ENCODE measurements around the gene GLCE. TPM values are rescaled to one million over a fixed set of nuclear protein-coding genes. Genes with fewer than 3 reads are reported as not detected.

Gene GLCE
- total RNA-seq, 1 experiment from 2014 or later: 22.8 TPM

DNA sequence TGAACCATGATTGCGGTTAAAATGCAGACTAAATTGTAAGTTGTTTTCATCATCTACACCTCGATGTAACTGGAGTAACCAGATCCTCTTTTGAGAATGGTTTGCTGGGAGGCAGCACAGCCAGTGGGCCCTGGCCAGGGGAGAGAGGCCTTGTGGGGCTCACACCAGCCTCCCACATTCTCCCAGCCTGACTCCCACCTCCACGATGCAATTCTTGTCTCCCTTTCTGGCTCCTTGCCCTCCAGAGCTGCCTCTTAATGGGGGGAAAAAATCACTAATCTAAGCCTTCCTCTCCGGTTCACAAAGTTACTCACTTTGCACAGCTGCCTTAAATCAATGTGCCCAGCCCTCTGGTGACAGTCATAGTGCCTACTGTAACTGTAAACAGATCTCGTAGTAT is 120.3 kb downstream of the GLCE start:
- ATAC-seq: no peak
- Histone ChIP-seq H3K36me3 (ENCODE audit: control insufficient read depth, insufficient read depth, low read length) (no peaks in the 10 kb centered on the region), H3K9me3 (ENCODE audit: control insufficient read depth, insufficient read depth, low read depth, low read length) (no peaks in the 10 kb centered on the region), H3K27me3 (ENCODE audit: control insufficient read depth, insufficient read depth, low read length) (no peaks in the 10 kb centered on the region), H3K4me3 (ENCODE audit: low read depth in 2 of 2, low read length in 2 of 2) (no peak overlapping the region), H3K27ac (ENCODE audit: low read length) (no peak overlapping the region), H3K4me1 (ENCODE audit: control insufficient read depth, insufficient read depth, low read length) (no peaks in the 10 kb centered on the region)
- in situ Hi-C loops (cut with HindIII; ENCODE audit: low pct_unique_long_range_greater_than_20kb, low sequenced_read_pairs): no loop called here
- ChIA-PET POLR2A (no interaction called here), CTCF (no interaction called here)
- no TSS peak for BruUV-seq (replicated peaks)
- no peak for TF ChIP-seq POLR2AphosphoS5 (IDR thresholded peaks at IDR 0.05; ENCODE audit: low read depth, low read length)
- TF ChIP-seq SIN3A (IDR thresholded peaks at IDR 0.05; ENCODE audit: borderline replicate concordance, insufficient read depth, low read depth, low read length): no peak
- no peak for TF ChIP-seq TCF7L2 (IDR thresholded peaks at IDR 0.05; ENCODE audit: low read depth, low read length)
- intact Hi-C loops (cut with micrococcal nuclease; ENCODE audit: unreplicated experiment): no loop called here
- DNase-seq (ENCODE audit: low read depth, low spot score): no peak

DNA sequence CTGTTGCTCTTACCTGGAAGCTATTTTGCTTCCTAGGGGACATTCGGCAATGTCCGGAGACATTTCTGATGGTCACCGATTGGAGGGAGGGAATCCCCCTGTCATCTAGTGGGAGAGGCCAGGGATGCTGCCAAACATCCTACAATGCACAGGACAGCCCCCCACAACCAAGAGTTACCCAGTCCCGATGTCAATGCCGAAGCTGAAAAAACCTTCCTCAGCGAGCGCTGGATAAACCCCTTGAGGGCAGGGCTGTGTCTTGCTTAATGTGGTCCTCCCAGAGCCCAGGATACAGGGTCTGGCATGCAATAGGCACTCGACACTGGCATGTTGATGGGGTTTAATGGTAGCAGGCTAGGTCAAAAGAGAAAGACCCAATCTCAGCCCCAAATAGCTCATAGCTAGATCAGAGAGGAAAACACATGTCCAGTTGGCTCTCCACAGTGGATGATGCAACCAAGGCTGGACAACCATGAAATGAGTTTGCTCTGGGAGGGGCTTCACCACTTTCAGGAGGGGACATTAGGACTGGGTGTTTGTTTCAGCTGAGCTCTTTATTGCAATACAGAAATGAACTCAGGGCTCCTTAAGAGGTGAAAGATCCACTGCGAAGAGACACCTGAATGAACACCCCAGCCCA is 121.8 kb downstream of the GLCE start:
- no peak overlapping the region for H3K27ac ChIP-seq (ENCODE audit: low read length)
- H3K4me3 ChIP-seq (ENCODE audit: low read depth in 2 of 2, low read length in 2 of 2): no peak overlapping the region
- H3K36me3 ChIP-seq (ENCODE audit: control insufficient read depth, insufficient read depth, low read length): no peaks in the 10 kb centered on the region
- DNase-seq (ENCODE audit: low read depth, low spot score) (no peak), ATAC-seq (no peak)
- no peaks in the 10 kb centered on the region for H3K9me3 ChIP-seq (ENCODE audit: control insufficient read depth, insufficient read depth, low read depth, low read length)
- ChIA-PET POLR2A (no interaction called here), CTCF (no interaction called here)
- H3K27me3 ChIP-seq (ENCODE audit: control insufficient read depth, insufficient read depth, low read length): no peaks in the 10 kb centered on the region
- H3K4me1 ChIP-seq (ENCODE audit: control insufficient read depth, insufficient read depth, low read length): no peaks in the 10 kb centered on the region
- in situ Hi-C loops (cut with HindIII; ENCODE audit: low pct_unique_long_range_greater_than_20kb, low sequenced_read_pairs) (no loop called here), intact Hi-C loops (cut with micrococcal nuclease; ENCODE audit: unreplicated experiment) (no loop called here)
- TF ChIP-seq, protein P1, sequence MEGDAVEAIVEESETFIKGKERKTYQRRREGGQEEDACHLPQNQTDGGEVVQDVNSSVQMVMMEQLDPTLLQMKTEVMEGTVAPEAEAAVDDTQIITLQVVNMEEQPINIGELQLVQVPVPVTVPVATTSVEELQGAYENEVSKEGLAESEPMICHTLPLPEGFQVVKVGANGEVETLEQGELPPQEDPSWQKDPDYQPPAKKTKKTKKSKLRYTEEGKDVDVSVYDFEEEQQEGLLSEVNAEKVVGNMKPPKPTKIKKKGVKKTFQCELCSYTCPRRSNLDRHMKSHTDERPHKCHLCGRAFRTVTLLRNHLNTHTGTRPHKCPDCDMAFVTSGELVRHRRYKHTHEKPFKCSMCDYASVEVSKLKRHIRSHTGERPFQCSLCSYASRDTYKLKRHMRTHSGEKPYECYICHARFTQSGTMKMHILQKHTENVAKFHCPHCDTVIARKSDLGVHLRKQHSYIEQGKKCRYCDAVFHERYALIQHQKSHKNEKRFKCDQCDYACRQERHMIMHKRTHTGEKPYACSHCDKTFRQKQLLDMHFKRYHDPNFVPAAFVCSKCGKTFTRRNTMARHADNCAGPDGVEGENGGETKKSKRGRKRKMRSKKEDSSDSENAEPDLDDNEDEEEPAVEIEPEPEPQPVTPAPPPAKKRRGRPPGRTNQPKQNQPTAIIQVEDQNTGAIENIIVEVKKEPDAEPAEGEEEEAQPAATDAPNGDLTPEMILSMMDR (IDR thresholded peaks at IDR 0.05): no peak
- TF ChIP-seq, protein P2, sequence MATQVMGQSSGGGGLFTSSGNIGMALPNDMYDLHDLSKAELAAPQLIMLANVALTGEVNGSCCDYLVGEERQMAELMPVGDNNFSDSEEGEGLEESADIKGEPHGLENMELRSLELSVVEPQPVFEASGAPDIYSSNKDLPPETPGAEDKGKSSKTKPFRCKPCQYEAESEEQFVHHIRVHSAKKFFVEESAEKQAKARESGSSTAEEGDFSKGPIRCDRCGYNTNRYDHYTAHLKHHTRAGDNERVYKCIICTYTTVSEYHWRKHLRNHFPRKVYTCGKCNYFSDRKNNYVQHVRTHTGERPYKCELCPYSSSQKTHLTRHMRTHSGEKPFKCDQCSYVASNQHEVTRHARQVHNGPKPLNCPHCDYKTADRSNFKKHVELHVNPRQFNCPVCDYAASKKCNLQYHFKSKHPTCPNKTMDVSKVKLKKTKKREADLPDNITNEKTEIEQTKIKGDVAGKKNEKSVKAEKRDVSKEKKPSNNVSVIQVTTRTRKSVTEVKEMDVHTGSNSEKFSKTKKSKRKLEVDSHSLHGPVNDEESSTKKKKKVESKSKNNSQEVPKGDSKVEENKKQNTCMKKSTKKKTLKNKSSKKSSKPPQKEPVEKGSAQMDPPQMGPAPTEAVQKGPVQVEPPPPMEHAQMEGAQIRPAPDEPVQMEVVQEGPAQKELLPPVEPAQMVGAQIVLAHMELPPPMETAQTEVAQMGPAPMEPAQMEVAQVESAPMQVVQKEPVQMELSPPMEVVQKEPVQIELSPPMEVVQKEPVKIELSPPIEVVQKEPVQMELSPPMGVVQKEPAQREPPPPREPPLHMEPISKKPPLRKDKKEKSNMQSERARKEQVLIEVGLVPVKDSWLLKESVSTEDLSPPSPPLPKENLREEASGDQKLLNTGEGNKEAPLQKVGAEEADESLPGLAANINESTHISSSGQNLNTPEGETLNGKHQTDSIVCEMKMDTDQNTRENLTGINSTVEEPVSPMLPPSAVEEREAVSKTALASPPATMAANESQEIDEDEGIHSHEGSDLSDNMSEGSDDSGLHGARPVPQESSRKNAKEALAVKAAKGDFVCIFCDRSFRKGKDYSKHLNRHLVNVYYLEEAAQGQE (IDR thresholded peaks at IDR 0.05; ENCODE audit: insufficient read depth in 1 of 2, low read depth in 2 of 2, low read length in 1 of 2): no peak
- TF ChIP-seq SIN3A (IDR thresholded peaks at IDR 0.05; ENCODE audit: borderline replicate concordance, insufficient read depth, low read depth, low read length) (no peak), TCF7L2 (IDR thresholded peaks at IDR 0.05; ENCODE audit: low read depth, low read length) (no peak), POLR2AphosphoS5 (IDR thresholded peaks at IDR 0.05; ENCODE audit: low read depth, low read length) (no peak)
- no TSS peak for BruUV-seq (replicated peaks)

DNA sequence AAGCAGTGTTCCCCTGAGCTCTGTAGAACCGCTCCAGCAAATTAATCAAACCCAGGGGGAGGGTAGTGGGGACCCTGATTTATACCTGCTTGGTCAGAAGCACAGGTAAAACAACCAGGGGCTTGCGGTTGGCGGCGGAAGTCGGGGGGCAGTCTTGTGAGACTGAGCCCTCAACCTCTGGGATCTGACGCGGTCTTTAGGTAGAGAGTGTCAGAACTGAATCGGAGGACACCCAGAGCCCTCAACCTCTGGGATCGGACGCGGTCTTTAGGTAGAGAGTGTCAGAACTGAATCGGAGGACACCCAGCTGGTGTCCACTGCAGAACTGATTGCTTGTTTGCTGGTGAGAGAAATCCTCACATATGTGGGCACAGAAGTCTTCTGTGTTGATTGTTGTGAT is 125.4 kb downstream of the GLCE start:
- H3K36me3 ChIP-seq (ENCODE audit: control insufficient read depth, insufficient read depth, low read length): no peaks in the 10 kb centered on the region
- H3K27me3 ChIP-seq (ENCODE audit: control insufficient read depth, insufficient read depth, low read length): no peaks in the 10 kb centered on the region
- no peaks in the 10 kb centered on the region for H3K9me3 ChIP-seq (ENCODE audit: control insufficient read depth, insufficient read depth, low read depth, low read length)
- TF ChIP-seq POLR2AphosphoS5 (IDR thresholded peaks at IDR 0.05; ENCODE audit: low read depth, low read length) (no peak), SIN3A (IDR thresholded peaks at IDR 0.05; ENCODE audit: borderline replicate concordance, insufficient read depth, low read depth, low read length) (no peak), TCF7L2 (IDR thresholded peaks at IDR 0.05; ENCODE audit: low read depth, low read length) (no peak)
- TF ChIP-seq, protein P2 (IDR thresholded peaks at IDR 0.05; ENCODE audit: insufficient read depth in 1 of 2, low read depth in 2 of 2, low read length in 1 of 2): no peak
- TF ChIP-seq, protein P1 (IDR thresholded peaks at IDR 0.05): no peak
- ATAC-seq: no peak
- H3K27ac ChIP-seq (ENCODE audit: low read length): no peak overlapping the region
- no peak overlapping the region for H3K4me3 ChIP-seq (ENCODE audit: low read depth in 2 of 2, low read length in 2 of 2)
- BruUV-seq (replicated peaks): no TSS peak
- no peak for DNase-seq (ENCODE audit: low read depth, low spot score)
- ChIA-PET POLR2A (no interaction called here), CTCF (no interaction called here)
- intact Hi-C loops (cut with micrococcal nuclease; ENCODE audit: unreplicated experiment) (no loop called here), in situ Hi-C loops (cut with HindIII; ENCODE audit: low pct_unique_long_range_greater_than_20kb, low sequenced_read_pairs) (no loop called here)
- no peaks in the 10 kb centered on the region for H3K4me1 ChIP-seq (ENCODE audit: control insufficient read depth, insufficient read depth, low read length)
